ENCODE data around the gene PABPC1L. TPM values are rescaled to one million over a fixed set of nuclear protein-coding genes. Genes with fewer than 3 reads are reported as not detected.

PABPC1L gene
- total RNA-seq, 1 donor = 10.8 TPM

GRCh38 chr20:44928595-44928994 is 18.7 kb downstream of the PABPC1L start:
- H3K4me3 ChIP-seq (ENCODE audit: low read depth, low read length) = no peak overlapping the region
- TF ChIP-seq, protein P1, sequence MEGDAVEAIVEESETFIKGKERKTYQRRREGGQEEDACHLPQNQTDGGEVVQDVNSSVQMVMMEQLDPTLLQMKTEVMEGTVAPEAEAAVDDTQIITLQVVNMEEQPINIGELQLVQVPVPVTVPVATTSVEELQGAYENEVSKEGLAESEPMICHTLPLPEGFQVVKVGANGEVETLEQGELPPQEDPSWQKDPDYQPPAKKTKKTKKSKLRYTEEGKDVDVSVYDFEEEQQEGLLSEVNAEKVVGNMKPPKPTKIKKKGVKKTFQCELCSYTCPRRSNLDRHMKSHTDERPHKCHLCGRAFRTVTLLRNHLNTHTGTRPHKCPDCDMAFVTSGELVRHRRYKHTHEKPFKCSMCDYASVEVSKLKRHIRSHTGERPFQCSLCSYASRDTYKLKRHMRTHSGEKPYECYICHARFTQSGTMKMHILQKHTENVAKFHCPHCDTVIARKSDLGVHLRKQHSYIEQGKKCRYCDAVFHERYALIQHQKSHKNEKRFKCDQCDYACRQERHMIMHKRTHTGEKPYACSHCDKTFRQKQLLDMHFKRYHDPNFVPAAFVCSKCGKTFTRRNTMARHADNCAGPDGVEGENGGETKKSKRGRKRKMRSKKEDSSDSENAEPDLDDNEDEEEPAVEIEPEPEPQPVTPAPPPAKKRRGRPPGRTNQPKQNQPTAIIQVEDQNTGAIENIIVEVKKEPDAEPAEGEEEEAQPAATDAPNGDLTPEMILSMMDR (IDR thresholded peaks at IDR 0.05; ENCODE audit: insufficient read depth, low read depth, low read length) = no peak
- DNase-seq (ENCODE audit: low read depth) = no peak

GRCh38 chr20:44930517-44931168 is 20.8 kb downstream of the PABPC1L start:
- TF ChIP-seq, protein P1 (IDR thresholded peaks at IDR 0.05; ENCODE audit: insufficient read depth, low read depth, low read length) = no peak
- no peak for DNase-seq (ENCODE audit: low read depth)
- no peak overlapping the region for H3K4me3 ChIP-seq (ENCODE audit: low read depth, low read length)

- no peak for DNase-seq (ENCODE audit: low read depth)
- H3K4me3 ChIP-seq (ENCODE audit: low read depth, low read length) = no peak overlapping the region
- TF ChIP-seq, protein P1 (IDR thresholded peaks at IDR 0.05; ENCODE audit: insufficient read depth, low read depth, low read length) = no peak
These were observed 22.1 kb downstream of the PABPC1L start for GRCh38 chr20:44931911-44932310.

DNA sequence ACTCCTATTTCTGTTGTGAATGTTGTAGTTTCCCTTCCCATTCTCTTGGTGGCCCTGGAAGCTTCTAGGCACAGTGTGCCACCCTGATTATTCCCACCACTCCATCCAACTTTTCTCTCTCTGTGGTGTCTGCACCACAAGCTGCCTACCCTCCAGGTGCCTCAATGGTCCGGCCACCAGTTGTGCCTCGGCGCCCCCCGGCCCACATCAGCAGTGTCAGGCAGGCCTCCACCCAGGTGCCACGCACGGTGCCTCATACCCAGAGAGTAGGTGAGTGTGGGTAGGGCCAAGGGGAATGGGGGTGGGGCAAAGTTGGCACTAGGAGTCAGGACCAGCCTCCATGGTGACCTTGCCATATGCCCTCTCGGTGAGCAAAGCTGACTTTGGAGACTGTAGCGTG is 23.1 kb downstream of the PABPC1L start:
- no peak overlapping the region for H3K4me3 ChIP-seq (ENCODE audit: low read depth, low read length)
- TF ChIP-seq, protein P1 (IDR thresholded peaks at IDR 0.05; ENCODE audit: insufficient read depth, low read depth, low read length) = no peak
- no peak for DNase-seq (ENCODE audit: low read depth)

GRCh38 chr20:44936510-44936909 is 26.6 kb downstream of the PABPC1L start:
- no peak for DNase-seq (ENCODE audit: low read depth)
- no peak overlapping the region for H3K4me3 ChIP-seq (ENCODE audit: low read depth, low read length)
- TF ChIP-seq, protein P1 (IDR thresholded peaks at IDR 0.05; ENCODE audit: insufficient read depth, low read depth, low read length) = no peak

- no peak overlapping the region for H3K4me3 ChIP-seq (ENCODE audit: low read depth, low read length)
- DNase-seq (ENCODE audit: low read depth) = no peak
- TF ChIP-seq, protein P1 (IDR thresholded peaks at IDR 0.05; ENCODE audit: insufficient read depth, low read depth, low read length) = no peak
These were observed 28.8 kb downstream of the PABPC1L start for GRCh38 chr20:44938637-44939036.
